ENCODE results near the gene USP3. TPM values are rescaled to one million over a fixed set of nuclear protein-coding genes. Genes with fewer than 3 reads are reported as not detected.

USP3 gene
- total RNA-seq, 4 donors from 2014 or later = 12.1 to 29.4 (median 15.5) TPM

GRCh38 chr15:63488398-63488960, 15.9 kb upstream of the USP3 start:
- Histone ChIP-seq H3K4me1 (no peaks in the 10 kb centered on the region), H3K27ac (no peak overlapping the region), H3K9me3 (no peaks in the 10 kb centered on the region), H3K27me3 (no peaks in the 10 kb centered on the region), H3K4me3 (no peak overlapping the region), H3K36me3 (no peaks in the 10 kb centered on the region)
- in situ Hi-C loops (cut with MboI; ENCODE audit: low sequenced_read_pairs in 4 of 4) (loop anchor here in 2 of 4 donors (10.0 kb wide), 2 partner anchors 106 to 116 kb away; partner anchors contain the start of gene FBXL22 (in 1 of the 2)), intact Hi-C loops (cut with DNase I; ENCODE audit: low total_unique reads) (loop anchor here (5.0 kb wide), 1 partner anchor 109 kb away; the partner anchor contains the start of gene FBXL22)
- ATAC-seq = no peak
- DNase-seq = no peak
- no peak for TF ChIP-seq CTCF (IDR thresholded peaks at IDR 0.05 in 4 of 5, conservative IDR thresholded peaks at IDR 0.05 in 1 of 5)

GRCh38 chr15:63489352-63489751, 15.0 kb upstream of the USP3 start:
- no peaks in the 10 kb centered on the region for H3K27me3 ChIP-seq
- no peaks in the 10 kb centered on the region for H3K36me3 ChIP-seq
- ATAC-seq = no peak
- no peak for DNase-seq
- H3K4me3 ChIP-seq = no peak overlapping the region
- no peak overlapping the region for H3K27ac ChIP-seq
- TF ChIP-seq CTCF (IDR thresholded peaks at IDR 0.05 in 4 of 5, conservative IDR thresholded peaks at IDR 0.05 in 1 of 5) = no peak
- no peak for TF ChIP-seq POLR2A (IDR thresholded peaks at IDR 0.05)
- intact Hi-C loops (cut with DNase I; ENCODE audit: low total_unique reads) (loop anchor here (5.0 kb wide), 1 partner anchor 108 kb away; the partner anchor contains the start of gene FBXL22), in situ Hi-C loops (cut with MboI; ENCODE audit: low sequenced_read_pairs in 4 of 4) (loop anchor here in 2 of 4 donors (10.0 kb wide), 2 partner anchors 105 to 115 kb away; partner anchors contain the start of gene FBXL22 (in 1 of the 2))
- H3K9me3 ChIP-seq = no peaks in the 10 kb centered on the region
- H3K4me1 ChIP-seq = no peaks in the 10 kb centered on the region

- no peak for TF ChIP-seq CTCF (IDR thresholded peaks at IDR 0.05 in 4 of 5, conservative IDR thresholded peaks at IDR 0.05 in 1 of 5)
- TF ChIP-seq POLR2A (IDR thresholded peaks at IDR 0.05) = no peak
- Histone ChIP-seq H3K4me3 (no peak overlapping the region), H3K27me3 (no peaks in the 10 kb centered on the region), H3K4me1 (no peaks in the 10 kb centered on the region), H3K27ac (no peak overlapping the region), H3K36me3 (no peaks in the 10 kb centered on the region), H3K9me3 (no peaks in the 10 kb centered on the region)
- in situ Hi-C loops (cut with MboI; ENCODE audit: low sequenced_read_pairs in 4 of 4) = no loop called here
- DNase-seq (no peak), ATAC-seq (no peak)
- intact Hi-C loops (cut with DNase I; ENCODE audit: low total_unique reads) = no loop called here
These were observed 13.9 kb upstream of the USP3 start for GRCh38 chr15:63490345-63491034.

- H3K27ac ChIP-seq = no peak overlapping the region
- ATAC-seq (peak in 1 of 2 donors; percentile 5), DNase-seq (no peak)
- H3K9me3 ChIP-seq = no peaks in the 10 kb centered on the region
- intact Hi-C loops (cut with DNase I; ENCODE audit: low total_unique reads) (no loop called here), in situ Hi-C loops (cut with MboI; ENCODE audit: low sequenced_read_pairs in 4 of 4) (no loop called here)
- TF ChIP-seq CTCF (IDR thresholded peaks at IDR 0.05 in 4 of 5, conservative IDR thresholded peaks at IDR 0.05 in 1 of 5) (no peak), POLR2A (IDR thresholded peaks at IDR 0.05) (no peak)
- no peaks in the 10 kb centered on the region for H3K27me3 ChIP-seq
- H3K4me3 ChIP-seq = no peak overlapping the region
- H3K36me3 ChIP-seq = no peaks in the 10 kb centered on the region
- no peaks in the 10 kb centered on the region for H3K4me1 ChIP-seq
These were observed 13.1 kb upstream of the USP3 start for GRCh38 chr15:63491116-63491827.

Data from gastrocnemius medialis (tissue), 4 donors.